SK-N-DZ (cell line): ENCODE results near the gene C22orf15. TPM values are rescaled to one million over a fixed set of nuclear protein-coding genes. Genes with fewer than 3 reads are reported as not detected.
"Not testable (repeated sequence)": the region's sequence is repeated elsewhere in the genome, so short reads cannot be mapped to it uniquely, and the experiment has no call there.

ENCODE experiments used
- DNase-seq: peaks from one replicate; pipeline ENCODE4 v3.0.0-alpha.2; 2015; ENCODE audit warnings: low spot score
- polyA plus RNA-seq, 2 experiments: library from polyadenylated mRNA; depleted of rRNA; stranded (reverse); fragments of >200 nt; gene quantifications; 2 replicates each; pipeline ENCODE4 v1.2.3, GENCODE V29; 2014

Gene C22orf15
- polyA plus RNA-seq (2014; cell fraction: cytosol; rRNA removed) = 0.13 TPM in 1 of 2 replicates, not detected in the other
- polyA plus RNA-seq (2014; cell fraction: nucleus; rRNA removed) = 0.10 and 0.27 TPM in 2 replicates

- no peak for DNase-seq
These were observed at the start of gene C22orf15 for GRCh38 chr22:23762842-23763578. Gene C22orf15 (plus strand): TSS chr22:23762990. CDS start chr22:23763307, 317 bp downstream.

- DNase-seq = no peak
These were observed 48.8 kb upstream of the C22orf15 start for GRCh38 chr22:23713696-23714595.

GRCh38 chr22:23714596-23715578 lies 47.9 kb upstream of the C22orf15 start:
- no peak for DNase-seq

- DNase-seq = no peak
These were observed 46.9 kb upstream of the C22orf15 start for GRCh38 chr22:23715806-23716375.

GRCh38 chr22:23716811-23717801 lies 45.7 kb upstream of the C22orf15 start:
- peak; percentile 89 for DNase-seq

GRCh38 chr22:23718371-23719165 lies 44.2 kb upstream of the C22orf15 start:
- DNase-seq = no peak

- peak; percentile 54 for DNase-seq
These were observed 41.9 kb upstream of the C22orf15 start for GRCh38 chr22:23720855-23721254.

GRCh38 chr22:23722160-23722559 lies 40.6 kb upstream of the C22orf15 start:
- DNase-seq = no peak

GRCh38 chr22:23722724-23723123 lies 40.1 kb upstream of the C22orf15 start:
- no peak for DNase-seq

- not testable (repeated sequence) for DNase-seq
These were observed 34.7 kb upstream of the C22orf15 start for GRCh38 chr22:23728108-23728507.

GRCh38 chr22:23737696-23738095 lies 25.1 kb upstream of the C22orf15 start:
- DNase-seq = no peak

- no peak for DNase-seq
These were observed 20.1 kb upstream of the C22orf15 start for GRCh38 chr22:23742505-23743264.

GRCh38 chr22:23743303-23743705 lies 19.5 kb upstream of the C22orf15 start:
- DNase-seq = no peak

- DNase-seq = no peak
These were observed 18.8 kb upstream of the C22orf15 start for GRCh38 chr22:23744001-23744400.

GRCh38 chr22:23744485-23744884 lies 18.3 kb upstream of the C22orf15 start:
- no peak for DNase-seq

GRCh38 chr22:23745791-23746190 lies 17.0 kb upstream of the C22orf15 start:
- DNase-seq = no peak

- DNase-seq = no peak
These were observed 12.9 kb upstream of the C22orf15 start for GRCh38 chr22:23749841-23750301.

GRCh38 chr22:23750367-23750713 lies 12.4 kb upstream of the C22orf15 start:
- DNase-seq = no peak
